ENCODE data around the gene GABRG3. TPM values are rescaled to one million over a fixed set of nuclear protein-coding genes. Genes with fewer than 3 reads are reported as not detected.

The GABRG3 gene
- total and polyA plus RNA-seq, 5 donors: under 0.01 TPM; not detected in 4

GRCh38 chr15:27410996-27411605 is 440.1 kb downstream of the GABRG3 start:
- WGBS: 84% methylated on average over 6 of the region's 6 CpGs
- ATAC-seq (no peak), DNase-seq (no peak)
- no peaks in the 10 kb centered on the region for H3K9me3 ChIP-seq (ENCODE audit: control insufficient read depth, low read length)
- no peak overlapping the region for H3K27ac ChIP-seq (ENCODE audit: low read length)
- H3K27me3 ChIP-seq (ENCODE audit: control insufficient read depth, insufficient read depth): no peaks in the 10 kb centered on the region
- intact Hi-C loops (cut with DNase I): no loop called here
- H3K4me1 ChIP-seq (ENCODE audit: control insufficient read depth, insufficient read depth, low read length): no peaks in the 10 kb centered on the region
- H3K4me3 ChIP-seq (ENCODE audit: low read length): no peak overlapping the region

GRCh38 chr15:27412415-27412814 is 441.4 kb downstream of the GABRG3 start:
- intact Hi-C loops (cut with DNase I): no loop called here
- no peak overlapping the region for H3K4me3 ChIP-seq (ENCODE audit: low read length)
- no peak for DNase-seq
- H3K9me3 ChIP-seq (ENCODE audit: control insufficient read depth, low read length): no peaks in the 10 kb centered on the region
- WGBS: 40% methylated on average over 6 of the region's 6 CpGs
- no peaks in the 10 kb centered on the region for H3K4me1 ChIP-seq (ENCODE audit: control insufficient read depth, insufficient read depth, low read length)
- no peaks in the 10 kb centered on the region for H3K27me3 ChIP-seq (ENCODE audit: control insufficient read depth, insufficient read depth)
- no peak overlapping the region for H3K27ac ChIP-seq (ENCODE audit: low read length)
- no peak for ATAC-seq

- H3K27me3 ChIP-seq (ENCODE audit: control insufficient read depth, insufficient read depth): peaks cover 2% of the 10 kb centered on the region
- no peak overlapping the region for H3K27ac ChIP-seq (ENCODE audit: low read length)
- 68% methylated on average over 7 of the region's 7 CpGs for WGBS
- DNase-seq (no peak), ATAC-seq (no peak)
- no peaks in the 10 kb centered on the region for H3K9me3 ChIP-seq (ENCODE audit: control insufficient read depth, low read length)
- H3K4me3 ChIP-seq (ENCODE audit: low read length): no peak overlapping the region
- no peaks in the 10 kb centered on the region for H3K4me1 ChIP-seq (ENCODE audit: control insufficient read depth, insufficient read depth, low read length)
- intact Hi-C loops (cut with DNase I): no loop called here
Measured at GRCh38 chr15:27414168-27414870, 443.3 kb downstream of the GABRG3 start.

DNA sequence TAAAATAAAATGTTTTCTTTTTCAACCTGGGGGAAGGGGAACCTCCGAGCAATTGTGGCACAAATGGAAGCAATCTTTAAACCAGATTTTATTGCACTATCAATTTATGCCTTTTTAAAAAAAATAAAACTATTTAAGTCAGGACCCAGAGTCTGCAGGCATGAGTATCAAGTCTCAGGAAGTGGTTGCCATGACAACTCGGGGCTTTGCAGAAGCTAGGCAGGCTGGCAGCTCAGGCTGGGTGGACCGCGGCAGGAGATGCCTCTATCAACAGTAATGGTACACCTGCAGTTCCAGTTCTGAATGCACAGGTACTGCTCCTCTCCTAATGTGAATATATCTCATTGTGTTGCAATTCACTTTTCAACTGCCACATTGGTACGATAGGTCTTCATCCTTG is 447.7 kb downstream of the GABRG3 start:
- Histone ChIP-seq H3K4me1 (ENCODE audit: control insufficient read depth, insufficient read depth, low read length) (no peaks in the 10 kb centered on the region), H3K4me3 (ENCODE audit: low read length) (no peak overlapping the region), H3K27ac (ENCODE audit: low read length) (no peak overlapping the region), H3K27me3 (ENCODE audit: control insufficient read depth, insufficient read depth) (peaks cover 2% of the 10 kb centered on the region), H3K9me3 (ENCODE audit: control insufficient read depth, low read length) (no peaks in the 10 kb centered on the region)
- DNase-seq (no peak), ATAC-seq (no peak)
- intact Hi-C loops (cut with DNase I): no loop called here
- 47% methylated on average over 5 of the region's 5 CpGs for WGBS

DNA sequence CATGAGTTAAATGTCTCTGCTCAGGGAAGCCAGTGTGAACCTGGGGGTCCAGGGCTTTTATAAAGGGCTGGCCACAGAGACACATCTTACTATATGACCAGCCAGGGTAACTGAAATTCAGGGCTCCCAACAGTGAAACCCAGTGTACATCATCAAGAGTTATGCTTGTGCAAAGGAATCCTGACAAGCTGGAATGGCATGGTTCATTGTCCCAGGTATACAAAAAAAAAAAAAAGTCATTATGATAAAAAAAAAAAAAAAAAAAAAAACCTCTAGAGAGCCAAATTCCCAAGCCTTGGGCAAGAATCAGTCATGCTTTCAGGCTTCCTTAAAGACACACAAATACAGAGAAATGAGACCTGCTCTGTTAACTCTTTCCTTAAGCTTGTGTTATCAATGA is 452.0 kb downstream of the GABRG3 start:
- H3K27me3 ChIP-seq (ENCODE audit: control insufficient read depth, insufficient read depth): peaks cover 2% of the 10 kb centered on the region
- no peak for DNase-seq
- no peak for ATAC-seq
- H3K9me3 ChIP-seq (ENCODE audit: control insufficient read depth, low read length): no peaks in the 10 kb centered on the region
- intact Hi-C loops (cut with DNase I): no loop called here
- no peak overlapping the region for H3K27ac ChIP-seq (ENCODE audit: low read length)
- H3K4me1 ChIP-seq (ENCODE audit: control insufficient read depth, insufficient read depth, low read length): no peaks in the 10 kb centered on the region
- no peak overlapping the region for H3K4me3 ChIP-seq (ENCODE audit: low read length)

DNA sequence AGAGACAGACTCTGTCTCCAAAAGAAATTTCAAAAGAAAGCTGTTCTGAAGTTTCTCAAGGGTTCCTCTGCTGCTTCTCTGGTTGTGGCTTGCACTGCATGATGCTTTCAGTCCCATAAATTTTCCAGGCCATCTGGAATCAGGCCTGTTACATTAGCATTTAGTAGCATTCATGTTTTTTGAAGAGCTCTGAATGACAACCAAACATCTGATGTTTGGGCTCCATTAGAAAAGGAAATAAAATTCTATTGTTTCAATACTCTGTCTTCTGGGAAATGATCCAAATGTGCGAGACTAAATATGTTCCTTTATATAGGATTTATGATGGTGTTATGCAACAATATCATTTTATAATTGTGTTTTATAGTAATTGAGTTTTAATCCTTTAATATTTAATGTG is 455.8 kb downstream of the GABRG3 start:
- Histone ChIP-seq H3K27ac (ENCODE audit: low read length) (no peak overlapping the region), H3K27me3 (ENCODE audit: control insufficient read depth, insufficient read depth) (no peaks in the 10 kb centered on the region), H3K9me3 (ENCODE audit: control insufficient read depth, low read length) (no peaks in the 10 kb centered on the region), H3K4me1 (ENCODE audit: control insufficient read depth, insufficient read depth, low read length) (no peaks in the 10 kb centered on the region), H3K4me3 (ENCODE audit: low read length) (no peak overlapping the region)
- WGBS: 33% methylated on average over 1 of the region's 1 CpG
- DNase-seq: no peak
- intact Hi-C loops (cut with DNase I): no loop called here
- no peak for ATAC-seq

DNA sequence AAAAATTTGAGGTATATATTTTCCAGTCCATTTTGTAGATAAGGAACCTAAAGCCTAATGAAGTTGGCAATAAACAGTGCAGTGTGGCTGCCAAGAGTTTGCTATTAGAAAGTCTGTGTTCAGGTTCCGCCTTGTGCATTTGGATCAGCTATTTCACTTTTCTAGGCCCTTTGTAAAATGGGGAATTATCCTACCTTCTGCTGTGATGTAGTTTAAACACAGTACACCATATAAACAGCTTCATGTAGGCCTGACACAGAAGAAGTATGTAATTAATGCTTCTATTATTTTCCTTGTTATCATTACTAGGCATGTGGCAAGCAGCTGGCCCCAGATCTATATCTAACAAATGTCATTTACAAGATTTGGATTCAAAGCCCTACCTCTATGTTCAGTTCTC is 456.3 kb downstream of the GABRG3 start:
- no peak overlapping the region for H3K4me3 ChIP-seq (ENCODE audit: low read length)
- DNase-seq: no peak
- no peaks in the 10 kb centered on the region for H3K4me1 ChIP-seq (ENCODE audit: control insufficient read depth, insufficient read depth, low read length)
- intact Hi-C loops (cut with DNase I): no loop called here
- H3K27ac ChIP-seq (ENCODE audit: low read length): no peak overlapping the region
- no peak for ATAC-seq
- WGBS: 88% methylated on average over 1 of the region's 1 CpG
- no peaks in the 10 kb centered on the region for H3K27me3 ChIP-seq (ENCODE audit: control insufficient read depth, insufficient read depth)
- no peaks in the 10 kb centered on the region for H3K9me3 ChIP-seq (ENCODE audit: control insufficient read depth, low read length)

GRCh38 chr15:27428151-27428550 is 457.2 kb downstream of the GABRG3 start:
- Histone ChIP-seq H3K9me3 (ENCODE audit: control insufficient read depth, low read length) (no peaks in the 10 kb centered on the region), H3K4me1 (ENCODE audit: control insufficient read depth, insufficient read depth, low read length) (no peaks in the 10 kb centered on the region), H3K27me3 (ENCODE audit: control insufficient read depth, insufficient read depth) (no peaks in the 10 kb centered on the region), H3K4me3 (ENCODE audit: low read length) (no peak overlapping the region), H3K27ac (ENCODE audit: low read length) (no peak overlapping the region)
- ATAC-seq (no peak), DNase-seq (no peak)
- intact Hi-C loops (cut with DNase I): no loop called here
- 92% methylated on average over 3 of the region's 3 CpGs for WGBS

GRCh38 chr15:27429577-27429976 is 458.6 kb downstream of the GABRG3 start:
- 91% methylated on average over 4 of the region's 4 CpGs for WGBS
- Histone ChIP-seq H3K4me3 (ENCODE audit: low read length) (no peak overlapping the region), H3K27ac (ENCODE audit: low read length) (no peak overlapping the region), H3K9me3 (ENCODE audit: control insufficient read depth, low read length) (no peaks in the 10 kb centered on the region), H3K4me1 (ENCODE audit: control insufficient read depth, insufficient read depth, low read length) (no peaks in the 10 kb centered on the region), H3K27me3 (ENCODE audit: control insufficient read depth, insufficient read depth) (no peaks in the 10 kb centered on the region)
- ATAC-seq: no peak
- intact Hi-C loops (cut with DNase I): no loop called here
- DNase-seq: no peak

DNA sequence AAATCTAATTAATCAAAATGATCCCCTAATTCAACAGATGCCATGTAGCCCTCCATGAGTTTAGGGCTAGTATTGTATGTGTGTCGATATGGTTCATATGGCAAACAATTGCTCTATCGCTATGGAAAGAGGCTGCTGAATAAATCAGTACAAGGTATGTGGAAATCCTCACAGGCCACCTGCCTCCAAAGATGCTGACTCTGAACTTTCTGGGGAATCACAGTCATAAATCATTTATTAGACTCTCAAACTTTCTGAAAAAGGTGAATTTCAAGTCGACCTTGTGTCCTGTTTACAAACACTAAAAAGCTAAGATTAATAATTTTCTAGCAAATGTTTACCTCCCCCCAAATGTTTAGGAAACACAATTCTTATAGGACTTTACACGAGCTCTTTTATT is 462.6 kb downstream of the GABRG3 start:
- no peak for ATAC-seq
- no peaks in the 10 kb centered on the region for H3K27me3 ChIP-seq (ENCODE audit: control insufficient read depth, insufficient read depth)
- 72% methylated on average over 4 of the region's 4 CpGs for WGBS
- intact Hi-C loops (cut with DNase I): no loop called here
- no peak for DNase-seq
- no peak overlapping the region for H3K4me3 ChIP-seq (ENCODE audit: low read length)
- H3K4me1 ChIP-seq (ENCODE audit: control insufficient read depth, insufficient read depth, low read length): no peaks in the 10 kb centered on the region
- H3K9me3 ChIP-seq (ENCODE audit: control insufficient read depth, low read length): peaks cover 2% of the 10 kb centered on the region
- H3K27ac ChIP-seq (ENCODE audit: low read length): no peak overlapping the region

- no peaks in the 10 kb centered on the region for H3K27me3 ChIP-seq (ENCODE audit: control insufficient read depth, insufficient read depth)
- intact Hi-C loops (cut with DNase I): no loop called here
- H3K4me3 ChIP-seq (ENCODE audit: low read length): no peak overlapping the region
- DNase-seq (no peak), ATAC-seq (no peak)
- no peak overlapping the region for H3K27ac ChIP-seq (ENCODE audit: low read length)
- H3K4me1 ChIP-seq (ENCODE audit: control insufficient read depth, insufficient read depth, low read length): no peaks in the 10 kb centered on the region
- H3K9me3 ChIP-seq (ENCODE audit: control insufficient read depth, low read length): peaks cover 2% of the 10 kb centered on the region
- 68% methylated on average over 15 of the region's 15 CpGs for WGBS
Measured at GRCh38 chr15:27438403-27439375, 467.7 kb downstream of the GABRG3 start.
